ENCODE results near the gene COL4A6.
"Not testable (repeated sequence)": the region's sequence is repeated elsewhere in the genome, so short reads cannot be mapped to it uniquely, and the experiment has no call there.

COL4A6 gene

DNA sequence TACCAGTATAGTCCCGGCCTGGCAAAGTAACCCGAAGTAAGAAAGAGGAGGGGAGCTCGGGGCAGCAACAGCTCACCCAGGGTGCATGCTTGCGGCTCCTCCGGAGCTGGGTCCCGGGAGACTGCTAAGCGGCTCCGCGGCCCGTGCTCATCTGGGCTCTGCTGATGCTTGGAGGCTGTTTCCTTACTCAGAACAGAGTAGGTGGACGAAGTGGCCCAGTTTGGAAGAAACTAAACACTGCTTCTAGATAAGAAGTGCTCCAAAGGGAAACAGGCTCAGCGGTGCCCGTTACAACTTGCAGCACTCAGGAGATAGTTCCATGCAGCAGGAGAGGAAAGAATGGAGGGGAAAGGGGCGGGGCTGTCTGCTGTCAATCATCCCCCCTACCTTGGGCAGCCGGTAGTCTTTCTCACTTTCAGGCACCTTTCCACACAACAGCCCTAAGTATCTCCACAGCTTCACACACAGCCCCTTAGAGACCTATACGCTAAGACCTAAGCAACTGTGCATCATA is at the start of gene COL4A6:
Gene COL4A6 (minus strand): TSS at position 313 of the 514 bp plus-strand sequence. CDS start 226 bp downstream, at position 87.
- DNase-seq = peak; percentile 76

DNA sequence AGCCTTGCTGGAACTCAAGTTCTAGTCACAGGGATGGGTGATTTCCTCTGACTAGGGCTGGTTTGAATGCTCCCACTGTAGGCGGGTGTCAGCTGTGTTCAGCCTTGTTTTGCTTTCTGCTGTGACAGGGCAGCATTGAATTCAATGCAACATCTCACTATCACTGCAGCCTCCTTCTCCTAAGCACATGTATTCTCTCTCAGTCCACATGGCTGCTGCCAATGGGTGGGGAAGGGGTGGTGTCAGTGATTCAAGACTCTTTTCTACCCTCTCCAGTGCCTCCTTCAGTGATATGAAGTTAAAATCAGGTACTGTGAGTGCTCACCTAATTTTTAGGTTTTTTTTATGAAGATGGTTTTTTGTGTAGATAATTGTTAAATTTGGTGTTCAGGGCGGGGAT is 47.7 kb upstream of the COL4A6 start:
- DNase-seq = no peak

DNA sequence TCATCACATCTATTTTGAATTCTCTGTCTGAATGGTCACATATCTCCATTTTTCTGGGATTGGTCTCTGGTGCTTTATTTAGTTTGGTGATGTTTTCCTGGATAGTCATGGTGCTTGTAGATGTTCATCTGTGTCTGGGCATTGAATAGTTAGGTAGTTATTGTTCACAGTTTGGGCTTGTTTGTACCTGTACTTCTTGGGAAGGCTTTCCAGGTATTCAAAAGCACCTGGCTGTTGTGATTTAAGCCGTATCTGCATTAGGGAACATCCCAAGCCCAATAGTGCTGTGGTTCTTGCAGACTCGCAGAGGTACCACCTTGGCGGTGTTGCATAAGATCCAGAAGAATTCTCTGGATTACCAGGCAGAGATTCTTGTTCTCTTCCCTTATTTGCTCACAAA is 46.0 kb upstream of the COL4A6 start:
- DNase-seq = no peak

DNA sequence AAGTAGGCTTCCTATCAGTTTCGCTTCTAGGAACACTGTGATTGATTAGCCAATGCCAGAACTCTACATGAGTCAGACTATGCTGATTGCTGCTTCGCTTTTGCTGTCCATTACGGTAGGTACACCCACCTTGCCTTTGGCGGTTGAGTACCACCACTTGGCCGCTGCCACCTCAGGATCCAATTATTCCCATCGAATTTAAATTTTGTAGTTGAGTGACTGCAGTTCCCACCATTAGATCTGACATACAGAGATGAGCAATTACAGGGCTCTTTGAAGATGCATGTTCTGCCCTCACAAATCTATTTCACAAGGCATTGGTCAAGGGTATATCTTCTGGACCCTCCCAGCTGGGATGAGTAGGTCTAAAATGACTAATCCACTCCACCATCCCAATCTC is 43.3 kb upstream of the COL4A6 start:
- DNase-seq = not testable (repeated sequence)

DNA sequence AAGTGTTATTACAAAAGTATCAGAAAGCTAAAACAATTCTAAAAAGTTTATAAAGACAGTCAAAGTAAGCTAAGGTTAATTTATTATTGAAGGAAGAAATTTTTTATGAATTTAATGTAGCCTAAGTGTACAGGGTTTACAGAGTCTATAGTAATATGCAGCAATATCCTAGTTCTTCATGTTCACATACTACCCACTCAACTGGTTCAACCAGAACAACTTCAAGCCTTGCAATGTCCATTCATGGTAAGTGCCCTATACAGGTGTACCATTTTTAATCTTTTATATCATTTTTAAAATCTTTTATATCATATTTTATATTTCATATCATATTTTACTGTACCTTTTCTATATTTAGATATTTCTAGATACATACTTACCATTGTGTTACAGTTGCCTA is 35.8 kb upstream of the COL4A6 start:
- DNase-seq = no peak

DNA sequence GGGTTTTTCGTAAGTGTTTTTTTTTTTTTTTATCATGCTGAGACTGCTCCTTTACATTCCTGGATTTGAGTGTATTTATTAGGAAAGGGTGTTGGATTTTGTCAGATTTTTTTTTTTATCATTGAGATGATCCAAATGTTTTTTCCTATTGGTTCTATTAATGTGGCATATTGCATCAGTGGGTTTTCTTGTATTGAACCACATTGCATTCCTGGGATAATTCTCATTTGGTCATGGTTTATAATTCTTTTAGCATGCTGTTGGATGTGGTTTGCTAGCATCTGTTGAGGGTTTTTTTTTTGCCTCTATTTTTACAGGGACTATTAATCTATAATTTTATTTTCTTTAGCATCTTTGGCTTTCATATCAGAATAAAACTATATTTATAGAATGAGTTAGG is 30.3 kb upstream of the COL4A6 start:
- DNase-seq = no peak

DNA sequence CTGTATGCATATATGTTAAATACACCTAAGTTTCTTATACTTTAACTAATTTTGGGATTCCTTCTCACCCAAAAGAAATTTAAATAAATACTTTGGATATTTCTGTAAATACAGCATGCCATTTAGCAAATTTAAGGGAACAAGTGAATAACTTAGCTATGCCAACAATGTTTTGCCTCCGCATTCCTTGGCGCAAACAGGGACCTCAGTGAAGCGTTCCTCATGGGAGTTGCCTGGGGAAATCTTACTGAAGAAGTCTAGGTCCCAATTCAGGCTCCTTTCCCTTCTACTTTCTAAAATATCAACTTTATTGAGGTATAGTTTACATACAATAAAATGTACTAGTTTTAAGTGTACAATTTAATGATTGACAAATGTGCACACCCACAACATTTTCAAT is 26.4 kb upstream of the COL4A6 start:
- DNase-seq = no peak

DNA sequence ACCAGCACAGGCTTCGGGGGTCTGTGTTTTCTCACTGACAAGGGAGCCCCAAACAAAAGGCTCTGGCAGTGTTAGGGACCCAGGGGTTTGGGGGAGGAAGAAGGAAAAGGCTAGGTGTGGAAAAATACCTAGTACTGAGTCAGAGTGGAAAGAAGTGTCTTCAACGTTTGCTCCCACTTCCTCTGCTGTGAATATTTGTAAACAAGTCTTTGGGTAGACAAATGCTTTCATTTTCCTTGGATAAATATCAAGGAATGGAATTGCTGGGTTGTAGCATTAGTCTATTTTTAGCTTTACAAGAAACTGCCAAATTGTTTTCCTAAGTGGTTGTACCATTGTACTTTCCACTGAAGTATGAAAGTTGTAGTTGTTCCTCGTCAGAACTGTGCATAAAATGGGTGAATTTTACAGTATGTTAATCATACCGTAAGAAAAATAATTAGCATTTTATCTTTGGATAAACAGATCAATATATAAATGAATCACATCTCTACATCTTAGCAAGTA is 18.8 kb upstream of the COL4A6 start:
- DNase-seq = no peak

DNA sequence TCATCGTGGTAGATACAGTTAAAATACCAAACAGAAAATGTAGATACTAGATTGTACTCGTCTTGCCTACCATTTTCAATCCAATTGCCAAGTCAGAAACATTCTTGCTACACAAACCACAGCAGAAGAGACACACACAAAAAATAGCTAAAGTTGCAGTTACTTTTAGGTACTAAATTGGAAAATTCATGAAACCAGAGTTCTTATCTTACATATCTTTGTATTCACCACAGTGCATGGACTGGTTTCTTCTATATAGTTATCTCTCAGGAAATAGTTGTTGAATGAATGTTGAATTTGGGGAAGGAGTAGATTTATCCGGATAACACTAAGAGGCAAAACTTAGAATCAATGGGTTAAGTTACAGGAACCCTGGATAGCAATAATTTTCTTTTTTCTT is 15.6 kb upstream of the COL4A6 start:
- DNase-seq = no peak

DNA sequence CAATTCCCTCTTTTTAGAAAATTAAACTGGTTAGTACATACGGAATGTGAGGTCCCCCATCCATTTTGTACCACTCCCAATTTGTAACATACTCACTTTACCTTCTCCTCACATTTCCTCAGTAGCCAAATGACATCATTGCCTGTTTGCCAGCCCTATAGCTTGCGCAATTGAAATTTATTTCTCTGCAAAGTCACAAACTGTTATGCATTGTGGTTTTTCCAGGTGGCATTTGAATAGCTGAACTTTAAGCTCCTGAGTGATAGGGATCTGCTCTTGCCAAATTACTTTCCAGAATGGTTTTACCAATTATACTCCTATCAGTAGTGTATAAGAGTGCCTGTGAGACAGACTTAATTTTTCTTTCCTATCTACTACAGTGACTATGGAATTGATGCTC is 9.1 kb upstream of the COL4A6 start:
- no peak for DNase-seq

DNA sequence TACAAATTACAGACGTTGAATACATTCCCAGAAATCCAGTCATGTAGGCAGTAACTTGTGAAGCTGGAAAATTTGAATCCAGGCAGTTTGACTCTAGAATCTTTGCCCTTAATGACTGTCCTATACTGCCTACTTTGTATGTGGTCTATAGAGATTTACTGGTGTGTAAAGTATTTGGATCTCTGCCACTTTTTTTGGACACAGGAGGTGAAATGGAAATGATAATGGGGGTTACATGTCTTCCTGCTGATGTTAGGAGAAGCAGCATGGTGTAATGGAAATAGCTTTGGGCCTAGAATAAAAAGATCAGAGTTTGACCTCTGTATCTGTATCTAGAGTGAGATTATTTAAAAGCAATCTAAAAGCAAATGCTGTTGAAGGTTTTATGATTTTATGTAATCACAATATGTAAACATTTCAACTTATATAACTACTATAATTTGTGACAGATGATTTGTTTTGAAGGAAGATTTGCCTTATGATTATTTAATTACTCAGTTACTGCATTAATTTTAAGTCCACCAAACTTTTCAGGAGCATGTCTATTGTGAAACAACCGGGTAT is 4.8 kb upstream of the COL4A6 start:
- peak; percentile 91 for DNase-seq

DNA sequence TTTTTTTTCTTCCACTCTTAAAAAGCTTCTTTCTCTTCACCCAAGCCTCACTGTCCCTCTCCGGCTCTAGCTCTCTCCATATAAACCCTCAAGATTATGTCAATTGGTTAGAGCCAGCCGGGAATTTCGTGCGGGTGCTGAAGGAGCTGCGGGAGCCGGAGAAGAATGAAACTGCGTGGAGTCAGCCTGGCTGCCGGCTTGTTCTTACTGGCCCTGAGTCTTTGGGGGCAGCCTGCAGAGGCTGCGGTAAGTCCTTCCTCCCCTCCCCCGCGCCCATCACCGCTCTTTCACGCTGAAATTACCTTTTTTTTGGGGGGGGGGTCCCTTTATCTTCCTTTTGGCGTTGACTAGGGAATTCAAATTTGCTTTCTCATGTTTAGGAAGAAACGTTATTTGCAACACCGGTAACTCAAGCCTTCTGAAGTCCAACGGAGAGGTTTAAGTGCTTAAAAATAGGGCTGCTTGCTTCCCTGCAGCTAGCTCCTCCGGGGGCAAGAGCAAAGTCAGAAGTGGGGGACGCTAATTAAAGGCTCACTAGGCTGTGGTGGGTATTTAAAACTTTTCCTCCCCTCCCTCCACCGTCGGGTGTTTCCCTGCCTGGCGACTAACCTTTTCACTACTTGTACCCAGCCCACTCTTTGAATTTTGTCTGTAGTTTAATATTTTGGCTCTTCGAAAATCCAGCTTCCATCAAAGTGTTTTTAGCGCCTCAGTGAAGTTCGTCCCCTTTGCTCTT is 1.9 kb upstream of the COL4A6 start:
- DNase-seq = peak; percentile 65

DNA sequence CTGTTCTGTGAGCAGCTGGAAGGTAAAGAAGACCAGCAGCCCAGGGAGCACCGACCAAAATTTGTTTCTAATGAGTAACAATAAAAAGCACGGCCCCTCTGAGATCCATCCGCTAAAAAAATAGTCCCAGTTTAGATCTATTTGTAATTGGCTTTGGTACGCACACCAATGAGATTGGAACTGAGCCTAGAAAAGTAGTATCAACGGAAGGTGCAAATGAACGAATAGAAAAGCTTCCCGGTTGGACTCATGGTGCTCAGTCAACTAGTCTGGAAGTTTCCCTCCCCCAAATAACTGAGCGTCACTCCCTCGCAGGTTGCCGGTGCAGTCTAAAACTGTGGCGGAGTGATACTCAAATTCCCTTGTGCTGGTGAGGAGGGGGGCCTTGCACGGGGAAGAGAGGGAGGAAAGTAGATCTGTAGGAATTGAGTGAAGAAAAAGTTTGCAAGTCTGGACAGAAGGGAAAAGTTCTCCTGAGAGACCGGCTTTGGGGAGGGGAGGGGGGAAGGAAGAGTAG is 1.3 kb upstream of the COL4A6 start, which contains the start of gene COL4A5:
Gene COL4A5 (plus strand): TSS at position 413 of the 517 bp plus-strand sequence. CDS start 288 bp downstream, outside the sequence.
- DNase-seq = peak; percentile 96

DNA sequence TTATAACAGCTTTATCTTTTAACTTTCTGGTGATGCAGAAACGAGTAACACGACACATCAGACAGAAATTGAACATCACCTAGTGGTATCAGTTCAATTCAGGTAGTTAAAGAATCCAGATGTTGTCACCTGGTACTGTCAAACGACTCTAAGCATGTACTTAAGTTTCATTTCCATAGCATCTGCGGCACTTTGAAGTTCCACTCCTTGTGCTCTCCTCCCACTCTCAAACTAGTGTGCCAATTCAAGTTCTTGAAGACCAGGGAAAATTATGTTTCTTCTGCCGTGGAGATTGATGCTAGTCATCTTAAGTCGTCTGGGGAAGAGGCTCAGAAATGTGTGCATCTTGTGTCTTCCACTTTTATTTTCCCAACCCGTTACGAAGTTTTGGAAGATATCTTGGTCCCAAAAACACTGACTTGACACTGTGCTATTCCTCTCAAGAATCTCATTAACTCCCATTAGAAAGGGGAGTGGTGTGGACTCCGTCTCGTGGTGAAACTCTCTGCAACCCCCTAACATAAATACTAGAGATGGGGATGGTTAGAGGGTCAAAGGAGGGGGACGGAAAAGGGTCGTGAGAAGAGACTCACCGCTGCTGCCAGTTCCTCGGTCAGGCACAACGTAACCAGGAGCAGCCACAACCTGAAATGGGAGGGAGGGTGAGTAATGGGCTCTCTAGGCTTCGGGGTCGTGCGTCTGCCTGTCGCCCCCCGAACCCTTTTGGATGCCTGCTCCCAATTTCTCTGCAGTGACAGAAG is 693 bp downstream of the COL4A6 start:
- peak; percentile 49 for DNase-seq

DNA sequence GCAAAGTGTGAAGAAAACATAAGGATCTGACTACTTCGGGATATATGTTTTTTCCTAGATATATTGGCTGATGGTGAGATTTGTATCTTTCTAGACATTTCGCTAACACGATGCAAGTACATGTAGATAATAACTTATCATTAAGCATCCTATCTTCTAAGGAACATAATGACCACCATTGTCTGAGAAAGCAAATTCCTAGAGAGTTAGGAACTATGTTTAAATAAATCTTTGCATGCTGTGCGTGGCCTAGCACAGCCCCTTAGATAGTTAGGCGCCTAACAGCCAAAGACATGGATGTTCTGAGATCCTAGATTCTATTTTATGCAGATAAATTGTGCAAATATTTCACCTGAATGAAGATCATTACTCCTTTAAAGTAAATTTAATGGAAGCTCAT is 3.0 kb downstream of the COL4A6 start:
- no peak for DNase-seq

DNA sequence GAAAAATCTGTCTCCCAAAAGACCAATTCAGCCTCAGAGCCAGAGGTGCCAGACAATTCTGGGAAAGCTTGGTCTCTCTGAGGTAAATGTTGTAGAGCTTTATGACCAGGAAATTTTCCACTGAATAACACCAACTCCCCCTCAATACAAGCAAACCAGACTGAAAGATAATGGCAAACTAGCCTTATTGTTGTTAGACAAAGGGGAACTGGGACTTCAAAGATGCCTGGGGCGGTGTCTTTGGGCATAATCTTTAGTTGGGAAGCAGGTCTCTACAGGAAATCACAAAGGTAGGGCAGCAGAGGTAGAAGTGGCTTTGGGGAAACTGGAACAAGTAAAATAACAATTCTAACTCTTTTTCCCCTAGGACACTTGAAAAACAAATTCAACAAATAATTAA is 12.0 kb downstream of the COL4A6 start:
- peak; percentile 86 for DNase-seq

DNA sequence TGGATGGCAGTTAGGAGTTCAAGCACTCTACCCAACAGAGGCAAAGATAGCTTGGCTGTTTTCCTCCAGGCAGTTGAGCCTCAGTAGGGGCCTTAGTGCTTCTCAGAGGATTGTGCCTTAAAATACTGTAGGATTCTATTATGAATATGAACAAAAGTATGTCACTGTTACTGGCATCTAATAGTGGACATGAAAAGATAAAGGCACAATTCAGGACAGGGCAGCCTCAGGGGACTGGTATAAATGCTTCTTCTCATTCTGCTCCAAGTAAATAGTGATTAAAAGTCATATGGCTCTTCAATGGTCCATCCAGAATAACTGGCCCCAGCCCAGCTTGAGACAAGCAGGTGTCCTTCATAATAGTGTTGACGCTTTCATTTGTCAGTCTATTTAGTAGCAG is 17.7 kb downstream of the COL4A6 start:
- peak; percentile 85 for DNase-seq

DNA sequence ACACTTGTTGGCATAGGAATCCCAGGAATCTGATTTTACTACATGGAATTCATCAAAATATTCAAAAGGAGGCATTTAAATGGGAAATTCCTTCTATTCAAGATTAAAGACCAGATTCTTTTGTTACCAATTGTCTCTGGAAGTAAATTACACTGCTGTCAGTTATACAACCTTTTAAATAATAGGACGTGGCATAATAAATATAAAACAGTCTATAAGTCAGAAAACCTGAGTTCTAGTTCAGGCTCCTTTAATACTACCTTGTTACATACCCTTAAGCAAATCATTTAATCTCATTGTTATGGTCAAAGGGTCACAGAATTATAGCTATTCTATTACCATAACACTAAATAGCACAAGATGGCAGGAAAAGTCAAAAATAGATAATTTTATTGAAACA is 18.8 kb downstream of the COL4A6 start:
- no peak for DNase-seq

DNA sequence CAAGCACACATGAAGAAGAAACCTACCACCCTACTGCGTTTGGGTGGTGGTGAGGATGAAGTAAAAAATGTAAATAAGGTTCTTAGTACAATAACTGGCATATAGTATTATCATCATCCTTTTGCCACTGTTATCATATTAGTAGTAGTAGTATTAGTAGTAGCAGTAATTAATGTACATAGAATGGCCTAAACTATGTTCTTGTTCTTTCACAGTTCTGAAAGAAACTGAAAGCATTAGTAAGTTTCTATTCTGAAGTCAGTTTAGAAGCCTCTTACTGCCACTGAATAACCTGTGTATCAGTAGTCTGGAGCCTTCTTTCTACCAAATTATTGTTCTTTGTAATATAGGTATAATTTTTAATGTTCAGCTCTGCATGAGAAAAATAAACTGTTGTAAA is 21.0 kb downstream of the COL4A6 start:
- DNase-seq = no peak

DNA sequence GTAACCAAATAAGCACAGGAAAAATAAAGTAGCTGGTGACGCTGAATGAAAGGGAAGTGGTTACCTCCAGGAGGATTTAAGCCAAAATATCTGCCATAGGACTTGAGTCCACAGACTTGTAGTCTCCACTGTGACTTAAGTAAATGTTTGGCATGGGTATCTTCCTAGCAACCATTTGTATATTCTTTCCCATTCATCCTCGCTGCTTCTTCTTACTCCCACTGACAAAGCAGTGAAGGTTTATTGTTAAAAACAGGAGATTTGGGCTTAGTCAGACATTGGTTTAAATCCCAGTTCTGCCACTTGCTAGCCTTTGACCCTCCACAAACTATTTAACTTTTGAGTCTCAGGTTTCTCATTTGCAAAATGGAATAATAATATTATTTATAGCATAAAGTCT is 22.3 kb downstream of the COL4A6 start:
- DNase-seq = no peak

DNA sequence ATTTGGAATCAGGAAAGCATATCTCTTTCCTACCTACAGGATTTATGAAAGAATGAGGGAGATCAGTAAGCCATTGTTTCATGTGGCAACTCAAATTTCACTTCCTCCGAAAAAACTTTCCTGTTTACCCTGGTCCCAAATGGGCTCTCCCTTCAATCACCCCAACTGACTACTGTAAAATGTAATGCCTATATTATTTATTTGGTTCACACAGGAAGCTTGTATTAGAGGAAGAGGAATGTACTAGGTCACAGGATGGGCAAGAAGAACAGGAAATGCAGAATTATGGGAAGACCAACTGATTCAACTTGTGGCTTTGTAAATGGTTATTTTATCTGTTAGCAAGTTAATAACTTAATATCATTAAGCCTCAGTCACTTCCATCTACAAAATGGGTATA is 23.1 kb downstream of the COL4A6 start:
- DNase-seq = no peak

DNA sequence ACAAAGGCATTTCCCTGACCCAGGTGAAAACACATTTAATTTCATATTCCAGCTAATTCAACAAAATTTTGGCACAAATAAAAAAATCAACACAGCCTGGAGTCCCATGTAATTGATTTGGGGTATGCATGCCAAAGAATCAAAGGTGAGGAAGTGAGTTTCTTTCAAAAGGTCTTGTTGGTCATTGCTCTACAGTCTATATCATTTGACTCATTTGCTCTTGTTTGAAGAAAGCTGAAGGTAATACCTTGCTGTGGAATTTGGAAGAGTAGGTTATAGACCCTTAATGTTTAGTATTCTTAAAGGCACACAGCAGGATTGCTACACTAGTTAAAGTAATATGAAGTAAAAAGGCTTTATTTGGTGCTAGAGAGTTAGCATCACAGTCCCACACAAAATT is 25.4 kb downstream of the COL4A6 start:
- DNase-seq = peak; percentile 4

DNA sequence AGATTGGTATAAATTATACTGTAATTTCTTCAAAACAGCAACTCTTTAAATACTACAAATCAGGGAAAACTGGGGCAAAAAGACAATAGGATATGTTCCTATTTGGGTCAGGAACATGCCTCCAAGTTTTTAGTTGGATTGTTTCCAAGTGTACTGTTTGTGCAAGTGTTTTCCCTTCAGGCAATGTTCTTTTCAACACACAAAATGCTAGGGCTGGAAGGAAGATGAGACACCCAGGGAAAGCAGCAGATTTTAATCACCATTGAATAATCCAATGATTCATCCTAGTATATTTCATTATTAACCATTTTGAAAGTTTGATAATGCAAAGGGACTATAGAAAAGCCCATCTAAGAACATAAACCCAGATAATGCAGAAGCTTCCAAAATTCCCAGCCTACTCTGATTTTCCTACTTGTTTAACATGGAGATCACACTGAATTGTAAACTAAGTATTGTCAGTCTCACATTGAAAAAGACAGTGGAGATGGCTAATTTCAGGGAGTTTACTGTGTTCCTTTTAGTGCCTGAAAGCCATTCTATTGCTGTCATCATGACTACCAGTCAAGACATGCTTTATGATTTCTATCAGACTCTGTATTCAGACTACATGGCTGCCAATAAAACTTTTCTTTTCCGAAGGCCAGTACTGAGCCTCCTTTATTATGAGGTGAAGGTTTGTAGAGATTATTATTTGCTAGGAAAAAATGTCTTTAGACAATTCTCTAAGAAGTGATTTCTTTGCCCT is 38.6 kb downstream of the COL4A6 start:
- peak; percentile 85 for DNase-seq
